ENCODE measurements around the gene AACS. TPM values are rescaled to one million over a fixed set of nuclear protein-coding genes. Genes with fewer than 3 reads are reported as not detected.

AACS gene
- total and polyA plus RNA-seq, 3 donors from 2014 or later: 26.0 to 44.8 (median 31.7) TPM

- intact Hi-C loops (cut with DNase I; ENCODE audit: low total_unique reads): no loop called here
- no peak overlapping the region for H3K27ac ChIP-seq
- no peak for DNase-seq
- H3K36me3 ChIP-seq (ENCODE audit: low read depth, missing control alignments): no peaks in the 10 kb centered on the region
- TF ChIP-seq POLR2A (IDR thresholded peaks at IDR 0.05) (no peak), CTCF (IDR thresholded peaks at IDR 0.05) (no peak)
- no peaks in the 10 kb centered on the region for H3K4me1 ChIP-seq
- H3K9me3 ChIP-seq: no peaks in the 10 kb centered on the region
- 87 to 94% methylated on average over 6 of the region's 6 CpGs for WGBS, 2 donors
- H3K4me3 ChIP-seq: no peak overlapping the region
- no peaks in the 10 kb centered on the region for H3K27me3 ChIP-seq
These were observed 83.1 kb downstream of the AACS start for GRCh38 chr12:125148316-125148715.

GRCh38 chr12:125149160-125150108 is 84.2 kb downstream of the AACS start:
- no peaks in the 10 kb centered on the region for H3K27me3 ChIP-seq
- H3K4me3 ChIP-seq: no peak overlapping the region
- H3K27ac ChIP-seq: no peak overlapping the region
- TF ChIP-seq POLR2A (IDR thresholded peaks at IDR 0.05) (no peak), CTCF (IDR thresholded peaks at IDR 0.05) (no peak)
- no peaks in the 10 kb centered on the region for H3K9me3 ChIP-seq
- intact Hi-C loops (cut with DNase I; ENCODE audit: low total_unique reads): no loop called here
- no peaks in the 10 kb centered on the region for H3K4me1 ChIP-seq
- WGBS, 2 donors: 59 to 67% methylated on average over 11 of the region's 11 CpGs
- no peaks in the 10 kb centered on the region for H3K36me3 ChIP-seq (ENCODE audit: low read depth, missing control alignments)
- DNase-seq: peak; percentile 22

GRCh38 chr12:125151284-125151683 is 86.0 kb downstream of the AACS start:
- H3K27ac ChIP-seq: no peak overlapping the region
- intact Hi-C loops (cut with DNase I; ENCODE audit: low total_unique reads): no loop called here

GRCh38 chr12:125152463-125152862 is 87.2 kb downstream of the AACS start:
- no peaks in the 10 kb centered on the region for H3K4me1 ChIP-seq
- intact Hi-C loops (cut with DNase I; ENCODE audit: low total_unique reads): no loop called here
- whole genome bisulfite sequencing, 2 donors: 75 to 77% methylated on average over 5 to 7 of the region's 7 CpGs
- no peaks in the 10 kb centered on the region for H3K27me3 ChIP-seq
- H3K36me3 ChIP-seq (ENCODE audit: low read depth, missing control alignments): no peaks in the 10 kb centered on the region
- H3K27ac ChIP-seq: no peak overlapping the region
- no peaks in the 10 kb centered on the region for H3K9me3 ChIP-seq
- no peak for DNase-seq
- TF ChIP-seq POLR2A (IDR thresholded peaks at IDR 0.05) (no peak), CTCF (IDR thresholded peaks at IDR 0.05) (no peak)
- H3K4me3 ChIP-seq: no peak overlapping the region

More at GRCh38 chr12:125151284-125151683, 86.0 kb downstream of the AACS start:
- DNase-seq: peak; percentile 82
- Histone ChIP-seq H3K27me3 (no peaks in the 10 kb centered on the region), H3K4me1 (no peaks in the 10 kb centered on the region), H3K4me3 (peak overlapping the region in 1 of 2 donors; percentile 30), H3K36me3 (ENCODE audit: low read depth, missing control alignments) (no peaks in the 10 kb centered on the region), H3K9me3 (no peaks in the 10 kb centered on the region)
- TF ChIP-seq POLR2A (IDR thresholded peaks at IDR 0.05) (no peak), CTCF (IDR thresholded peaks at IDR 0.05) (no peak)
- 51 to 64% methylated on average over 9 of the region's 9 CpGs for WGBS, 2 donors
